ENCODE measurements around the gene BEGAIN. TPM values are rescaled to one million over a fixed set of nuclear protein-coding genes. Genes with fewer than 3 reads are reported as not detected.

Gene BEGAIN
- total and polyA plus RNA-seq, 2 donors: 0.42 to 1.0 TPM

- 15% methylated on average over 9 of the region's 9 CpGs for WGBS
- Histone ChIP-seq H3K27ac (ENCODE audit: low read depth in 1 of 2, low read length in 1 of 2) (no peak overlapping the region), H3K36me3 (ENCODE audit: control insufficient read depth in 2 of 2, insufficient read depth in 2 of 2, low read length in 1 of 2) (no peaks in the 10 kb centered on the region), H3K27me3 (ENCODE audit: control insufficient read depth in 2 of 2, insufficient read depth in 1 of 2, low read length in 1 of 2) (no peaks in the 10 kb centered on the region), H3K9me3 (ENCODE audit: control insufficient read depth in 2 of 2, insufficient read depth in 1 of 2, low read length in 1 of 2) (no peaks in the 10 kb centered on the region), H3K4me3 (ENCODE audit: low read length in 2 of 2) (no peak overlapping the region), H3K4me1 (ENCODE audit: control insufficient read depth in 2 of 2, insufficient read depth in 2 of 2, low read length in 2 of 2) (peaks cover 18 to 22% of the 10 kb centered on the region in 2 donors)
- DNase-seq (ENCODE audit: low read depth in 6 of 9, low spot score in 9 of 9): no peak
Observed at GRCh38 chr14:100618318-100618693, 31.1 kb upstream of the BEGAIN start.

GRCh38 chr14:100617410-100618317, 30.4 kb upstream of the BEGAIN start:
- WGBS: 79% methylated on average over 20 of the region's 20 CpGs
- no peaks in the 10 kb centered on the region for H3K9me3 ChIP-seq (ENCODE audit: control insufficient read depth in 2 of 2, insufficient read depth in 1 of 2, low read length in 1 of 2)
- no peaks in the 10 kb centered on the region for H3K36me3 ChIP-seq (ENCODE audit: control insufficient read depth in 2 of 2, insufficient read depth in 2 of 2, low read length in 1 of 2)
- peak in 2 of 9 donors; percentile 41 to 52 for DNase-seq (ENCODE audit: low read depth in 6 of 9, low spot score in 9 of 9)
- no peak overlapping the region for H3K27ac ChIP-seq (ENCODE audit: low read depth in 1 of 2, low read length in 1 of 2)
- H3K27me3 ChIP-seq (ENCODE audit: control insufficient read depth in 2 of 2, insufficient read depth in 1 of 2, low read length in 1 of 2): no peaks in the 10 kb centered on the region
- no peak overlapping the region for H3K4me3 ChIP-seq (ENCODE audit: low read length in 2 of 2)
- peaks cover 18 to 22% of the 10 kb centered on the region in 2 donors for H3K4me1 ChIP-seq (ENCODE audit: control insufficient read depth in 2 of 2, insufficient read depth in 2 of 2, low read length in 2 of 2)

GRCh38 chr14:100616854-100617409, 29.7 kb upstream of the BEGAIN start:
- no peaks in the 10 kb centered on the region for H3K27me3 ChIP-seq (ENCODE audit: control insufficient read depth in 2 of 2, insufficient read depth in 1 of 2, low read length in 1 of 2)
- DNase-seq (ENCODE audit: low read depth in 6 of 9, low spot score in 9 of 9): no peak
- WGBS: 75% methylated on average over 10 of the region's 10 CpGs

GRCh38 chr14:100615736-100616695, 28.8 kb upstream of the BEGAIN start:
- 97% methylated on average over 25 of the region's 25 CpGs for WGBS
- DNase-seq (ENCODE audit: low read depth in 6 of 9, low spot score in 9 of 9): no peak

More at GRCh38 chr14:100616854-100617409, 29.7 kb upstream of the BEGAIN start:
- no peak overlapping the region for H3K27ac ChIP-seq (ENCODE audit: low read depth in 1 of 2, low read length in 1 of 2)
- no peaks in the 10 kb centered on the region for H3K9me3 ChIP-seq (ENCODE audit: control insufficient read depth in 2 of 2, insufficient read depth in 1 of 2, low read length in 1 of 2)
- H3K4me3 ChIP-seq (ENCODE audit: low read length in 2 of 2): no peak overlapping the region
- H3K4me1 ChIP-seq (ENCODE audit: control insufficient read depth in 2 of 2, insufficient read depth in 2 of 2, low read length in 2 of 2): peaks cover 18 to 22% of the 10 kb centered on the region in 2 donors
- H3K36me3 ChIP-seq (ENCODE audit: control insufficient read depth in 2 of 2, insufficient read depth in 2 of 2, low read length in 1 of 2): no peaks in the 10 kb centered on the region

GRCh38 chr14:100614803-100615202, 27.6 kb upstream of the BEGAIN start:
- Histone ChIP-seq H3K4me3 (ENCODE audit: low read length in 2 of 2) (no peak overlapping the region), H3K27ac (ENCODE audit: low read depth in 1 of 2, low read length in 1 of 2) (no peak overlapping the region), H3K27me3 (ENCODE audit: control insufficient read depth in 2 of 2, insufficient read depth in 1 of 2, low read length in 1 of 2) (no peaks in the 10 kb centered on the region), H3K9me3 (ENCODE audit: control insufficient read depth in 2 of 2, insufficient read depth in 1 of 2, low read length in 1 of 2) (no peaks in the 10 kb centered on the region), H3K4me1 (ENCODE audit: control insufficient read depth in 2 of 2, insufficient read depth in 2 of 2, low read length in 2 of 2) (peaks cover 18 to 22% of the 10 kb centered on the region in 2 donors), H3K36me3 (ENCODE audit: control insufficient read depth in 2 of 2, insufficient read depth in 2 of 2, low read length in 1 of 2) (no peaks in the 10 kb centered on the region)
- no peak for DNase-seq (ENCODE audit: low read depth in 6 of 9, low spot score in 9 of 9)

More at GRCh38 chr14:100615736-100616695, 28.8 kb upstream of the BEGAIN start:
- H3K4me3 ChIP-seq (ENCODE audit: low read length in 2 of 2): no peak overlapping the region
- H3K27me3 ChIP-seq (ENCODE audit: control insufficient read depth in 2 of 2, insufficient read depth in 1 of 2, low read length in 1 of 2): no peaks in the 10 kb centered on the region
- no peak overlapping the region for H3K27ac ChIP-seq (ENCODE audit: low read depth in 1 of 2, low read length in 1 of 2)
- H3K36me3 ChIP-seq (ENCODE audit: control insufficient read depth in 2 of 2, insufficient read depth in 2 of 2, low read length in 1 of 2): no peaks in the 10 kb centered on the region
- no peaks in the 10 kb centered on the region for H3K9me3 ChIP-seq (ENCODE audit: control insufficient read depth in 2 of 2, insufficient read depth in 1 of 2, low read length in 1 of 2)
- H3K4me1 ChIP-seq (ENCODE audit: control insufficient read depth in 2 of 2, insufficient read depth in 2 of 2, low read length in 2 of 2): peaks cover 18 to 22% of the 10 kb centered on the region in 2 donors

- Histone ChIP-seq H3K36me3 (ENCODE audit: control insufficient read depth in 2 of 2, insufficient read depth in 2 of 2, low read length in 1 of 2) (no peaks in the 10 kb centered on the region), H3K9me3 (ENCODE audit: control insufficient read depth in 2 of 2, insufficient read depth in 1 of 2, low read length in 1 of 2) (no peaks in the 10 kb centered on the region), H3K4me3 (ENCODE audit: low read length in 2 of 2) (no peak overlapping the region), H3K27ac (ENCODE audit: low read depth in 1 of 2, low read length in 1 of 2) (no peak overlapping the region), H3K27me3 (ENCODE audit: control insufficient read depth in 2 of 2, insufficient read depth in 1 of 2, low read length in 1 of 2) (no peaks in the 10 kb centered on the region), H3K4me1 (ENCODE audit: control insufficient read depth in 2 of 2, insufficient read depth in 2 of 2, low read length in 2 of 2) (peaks cover 11 to 12% of the 10 kb centered on the region in 2 donors)
- no peak for DNase-seq (ENCODE audit: low read depth in 6 of 9, low spot score in 9 of 9)
- WGBS: 93% methylated on average over 9 of the region's 9 CpGs
Observed at GRCh38 chr14:100612986-100613385, 25.8 kb upstream of the BEGAIN start.

- peaks cover 0 to under 1% of the 10 kb centered on the region in 2 donors for H3K27me3 ChIP-seq (ENCODE audit: control insufficient read depth in 2 of 2, insufficient read depth in 1 of 2, low read length in 1 of 2)
- no peaks in the 10 kb centered on the region for H3K36me3 ChIP-seq (ENCODE audit: control insufficient read depth in 2 of 2, insufficient read depth in 2 of 2, low read length in 1 of 2)
- no peak for DNase-seq (ENCODE audit: low read depth in 6 of 9, low spot score in 9 of 9)
- no peak overlapping the region for H3K4me3 ChIP-seq (ENCODE audit: low read length in 2 of 2)
- peaks cover 1 to 2% of the 10 kb centered on the region in 2 donors for H3K4me1 ChIP-seq (ENCODE audit: control insufficient read depth in 2 of 2, insufficient read depth in 2 of 2, low read length in 2 of 2)
- 97% methylated on average over 10 of the region's 10 CpGs for WGBS
- no peaks in the 10 kb centered on the region for H3K9me3 ChIP-seq (ENCODE audit: control insufficient read depth in 2 of 2, insufficient read depth in 1 of 2, low read length in 1 of 2)
- no peak overlapping the region for H3K27ac ChIP-seq (ENCODE audit: low read depth in 1 of 2, low read length in 1 of 2)
Observed at GRCh38 chr14:100611811-100612480, 24.7 kb upstream of the BEGAIN start.

GRCh38 chr14:100610511-100611217, 23.4 kb upstream of the BEGAIN start:
- WGBS: 89% methylated on average over 14 of the region's 14 CpGs
- no peak for DNase-seq (ENCODE audit: low read depth in 6 of 9, low spot score in 9 of 9)
- H3K4me1 ChIP-seq (ENCODE audit: control insufficient read depth in 2 of 2, insufficient read depth in 2 of 2, low read length in 2 of 2): no peaks in the 10 kb centered on the region
- H3K27me3 ChIP-seq (ENCODE audit: control insufficient read depth in 2 of 2, insufficient read depth in 1 of 2, low read length in 1 of 2): peaks cover 0 to 2% of the 10 kb centered on the region in 2 donors
- no peaks in the 10 kb centered on the region for H3K36me3 ChIP-seq (ENCODE audit: control insufficient read depth in 2 of 2, insufficient read depth in 2 of 2, low read length in 1 of 2)
- no peaks in the 10 kb centered on the region for H3K9me3 ChIP-seq (ENCODE audit: control insufficient read depth in 2 of 2, insufficient read depth in 1 of 2, low read length in 1 of 2)
- no peak overlapping the region for H3K4me3 ChIP-seq (ENCODE audit: low read length in 2 of 2)
- H3K27ac ChIP-seq (ENCODE audit: low read depth in 1 of 2, low read length in 1 of 2): no peak overlapping the region
